ENCODE data around the gene DTNBP1.

The DTNBP1 gene

DNA sequence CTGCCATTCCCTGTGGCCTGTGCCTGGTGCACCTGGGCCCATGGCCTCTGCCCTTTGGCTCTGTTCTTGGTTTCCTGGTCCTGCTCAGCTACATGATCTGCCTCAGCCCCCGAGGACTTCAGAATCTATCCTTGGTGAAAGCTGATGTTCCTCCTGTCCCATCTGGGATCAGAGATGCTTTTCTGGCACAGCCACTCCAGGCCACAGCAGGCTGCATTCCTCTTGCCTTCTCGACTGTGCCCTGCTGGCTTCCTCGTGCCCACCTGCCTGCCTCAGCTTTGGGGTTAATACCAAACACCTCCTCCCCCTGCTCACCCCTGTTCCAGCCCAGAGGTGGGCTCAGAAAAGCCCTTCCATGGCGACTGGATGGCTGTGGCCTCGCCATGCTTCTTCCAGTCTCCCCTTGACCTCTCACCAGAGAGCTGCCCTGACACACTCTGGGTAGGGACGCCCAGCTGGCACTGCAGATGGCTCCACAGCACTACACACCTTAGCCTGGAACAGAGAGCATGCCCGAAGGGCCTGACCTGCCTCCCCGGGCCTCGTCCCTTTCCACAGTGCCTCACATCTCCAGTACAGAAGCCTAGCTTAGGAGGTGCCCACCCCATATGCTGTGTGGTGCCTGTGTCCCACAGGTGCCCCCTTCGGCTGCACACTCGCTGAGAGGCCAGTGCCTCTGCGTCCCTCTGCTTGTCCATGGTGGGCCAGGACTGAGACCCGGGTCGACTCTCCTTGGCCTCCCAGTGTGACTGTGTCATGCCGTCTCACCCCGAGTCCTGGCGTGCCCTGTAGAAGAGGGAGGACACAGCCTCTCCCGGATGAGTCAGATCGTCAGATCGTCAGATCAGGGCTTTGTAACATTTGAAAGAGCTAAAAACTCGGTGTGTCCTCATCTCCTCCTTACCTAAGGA lies 148.8 kb downstream of the DTNBP1 start:
- no peak for DNase-seq (ENCODE audit: low read depth)

DNA sequence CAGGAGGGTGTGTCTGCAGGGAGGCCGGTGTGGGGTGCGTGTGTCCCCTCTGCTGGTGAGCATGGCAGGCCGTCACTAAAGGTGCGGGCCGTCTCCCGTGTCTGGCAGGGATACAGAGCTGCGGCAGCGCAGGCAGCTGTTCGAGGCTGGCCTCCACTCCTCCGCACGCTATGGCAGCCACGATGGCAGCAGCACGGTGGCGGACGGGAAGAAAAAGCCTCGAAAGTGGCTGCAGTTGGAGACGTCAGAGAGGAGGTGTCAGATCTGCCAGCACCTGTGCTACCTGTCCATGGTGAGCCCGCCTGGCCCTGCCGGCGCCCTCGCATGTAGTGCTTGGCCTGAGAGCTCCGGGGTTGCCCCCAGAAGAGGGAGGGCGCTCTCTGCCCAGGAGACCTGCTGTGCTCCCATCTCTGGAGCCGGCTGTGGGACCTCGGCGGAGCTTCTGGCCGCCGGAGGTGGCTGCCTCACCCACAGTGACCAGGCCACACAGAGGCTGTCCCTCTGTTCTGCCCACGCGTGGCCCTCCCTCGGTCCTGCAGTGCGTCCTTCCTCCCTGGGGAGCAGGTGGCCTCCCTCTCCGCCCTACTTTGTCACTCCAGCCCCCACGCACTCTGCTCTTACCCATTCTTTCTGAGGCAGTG lies 149.6 kb downstream of the DTNBP1 start:
- no peak for DNase-seq (ENCODE audit: low read depth)

DNA sequence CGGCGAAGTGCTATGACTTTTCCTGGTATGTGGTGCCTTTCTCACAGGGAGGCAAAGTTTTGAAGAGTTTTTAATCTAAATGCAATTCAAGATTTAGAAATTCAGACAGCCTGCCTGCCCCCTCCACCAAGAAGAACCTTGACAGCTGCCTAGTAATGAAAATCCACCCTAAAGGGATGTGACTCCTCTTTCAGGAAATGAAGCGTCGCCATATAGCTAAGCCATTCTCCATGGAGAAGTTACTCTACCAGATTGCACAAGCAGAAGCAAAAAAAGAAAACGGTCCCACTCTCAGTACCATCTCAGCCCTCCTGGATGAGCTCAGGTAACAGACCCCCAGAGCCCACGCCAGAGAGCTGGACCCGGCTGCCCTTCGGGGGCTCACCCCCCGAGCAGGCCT lies 150.1 kb downstream of the DTNBP1 start:
- DNase-seq (ENCODE audit: low read depth): no peak

DNA sequence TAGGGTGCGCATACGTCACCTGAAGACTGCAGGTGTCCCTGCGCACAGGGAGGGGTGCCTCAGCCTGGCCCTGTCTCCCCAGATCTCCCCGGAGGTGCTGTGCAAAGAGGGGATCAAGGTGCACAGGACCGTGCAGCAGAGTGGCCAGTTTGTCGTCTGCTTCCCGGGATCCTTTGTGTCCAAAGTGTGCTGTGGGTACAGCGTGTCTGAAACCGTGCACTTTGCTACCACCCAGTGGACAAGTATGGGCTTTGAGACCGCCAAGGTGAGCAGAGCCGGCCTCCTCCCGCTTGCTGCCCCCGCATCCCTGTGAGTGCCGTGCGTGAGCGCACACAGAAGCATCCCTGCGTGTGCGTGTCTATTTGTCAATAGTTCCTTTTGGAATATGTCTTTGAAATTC lies 150.7 kb downstream of the DTNBP1 start:
- DNase-seq (ENCODE audit: low read depth): no peak

DNA sequence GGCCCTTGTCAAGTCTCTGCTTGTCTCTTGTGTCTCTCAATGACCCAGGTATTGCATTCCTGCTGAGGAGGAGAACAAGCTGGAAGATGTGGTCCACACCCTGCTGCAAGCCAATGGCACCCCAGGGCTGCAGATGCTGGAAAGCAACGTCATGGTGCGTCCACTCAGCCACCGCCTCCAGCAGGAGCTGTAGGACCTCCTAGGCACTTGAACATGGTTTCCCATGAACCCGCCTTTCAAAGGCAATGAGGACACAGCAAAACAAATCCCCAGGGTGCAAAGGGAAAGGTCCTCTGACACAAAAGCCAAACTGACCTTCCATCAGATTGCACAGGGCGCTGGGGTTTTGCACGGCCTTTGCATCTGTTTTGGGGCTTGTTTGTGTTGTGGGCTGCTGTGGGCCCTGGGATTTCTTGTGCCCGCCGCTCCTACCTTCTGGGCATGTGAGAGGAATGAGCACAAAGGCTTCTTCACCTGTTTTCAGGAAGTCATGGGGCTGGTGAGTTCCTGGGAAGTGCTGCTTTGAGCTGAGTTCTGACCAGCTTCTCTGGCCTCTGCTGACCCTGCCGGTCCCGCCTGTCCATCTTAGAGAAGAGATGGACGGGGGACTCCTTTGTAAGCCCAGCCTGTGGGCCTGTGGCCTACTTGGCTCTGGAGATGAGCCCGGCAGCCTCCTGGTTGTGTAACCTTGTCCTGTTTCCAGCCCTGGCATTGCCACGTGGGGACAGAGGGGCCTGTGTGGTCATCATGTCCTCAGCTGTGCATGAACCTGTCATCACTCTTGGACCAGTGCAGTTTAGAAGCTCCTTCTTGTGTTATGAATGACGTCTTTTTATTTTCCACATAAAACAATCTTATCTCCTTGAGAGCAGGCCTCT lies 151.3 kb downstream of the DTNBP1 start:
- DNase-seq (ENCODE audit: low read depth): no peak

DNA sequence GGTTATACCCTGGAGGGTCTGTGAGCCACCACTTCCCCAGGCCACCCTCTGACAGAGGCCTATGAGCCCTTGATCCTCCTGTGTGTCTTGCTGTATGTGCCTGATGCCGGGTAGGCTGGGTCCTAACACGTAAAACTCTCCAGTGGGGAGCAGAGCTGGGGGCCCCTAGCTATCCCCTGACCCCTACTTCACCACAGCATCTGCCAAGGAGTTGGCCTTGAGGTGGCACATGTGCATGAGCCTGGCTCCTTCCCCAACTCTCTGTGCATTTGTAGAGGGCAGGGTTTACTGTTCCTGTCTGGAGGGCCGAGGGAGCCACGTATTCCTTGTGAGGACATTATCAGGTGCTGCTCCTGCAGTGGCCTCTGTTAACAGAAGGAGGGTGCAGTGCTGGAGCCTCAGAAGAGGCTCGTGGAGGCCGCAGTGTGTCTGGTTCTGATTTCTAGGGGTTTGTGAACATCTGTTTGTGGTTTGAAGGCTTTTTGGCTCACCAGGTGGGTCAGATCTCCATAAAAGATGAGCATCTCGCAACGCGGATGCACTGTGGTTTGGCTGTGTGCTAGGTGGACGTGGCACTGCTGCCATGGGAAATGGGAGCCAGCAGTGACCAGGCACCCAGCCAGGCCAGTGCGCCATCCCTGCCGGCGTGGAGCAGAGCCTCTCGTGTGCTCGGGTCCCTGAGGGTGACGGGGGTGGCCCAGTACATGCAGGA lies 152.1 kb downstream of the DTNBP1 start:
- DNase-seq (ENCODE audit: low read depth): no peak

DNA sequence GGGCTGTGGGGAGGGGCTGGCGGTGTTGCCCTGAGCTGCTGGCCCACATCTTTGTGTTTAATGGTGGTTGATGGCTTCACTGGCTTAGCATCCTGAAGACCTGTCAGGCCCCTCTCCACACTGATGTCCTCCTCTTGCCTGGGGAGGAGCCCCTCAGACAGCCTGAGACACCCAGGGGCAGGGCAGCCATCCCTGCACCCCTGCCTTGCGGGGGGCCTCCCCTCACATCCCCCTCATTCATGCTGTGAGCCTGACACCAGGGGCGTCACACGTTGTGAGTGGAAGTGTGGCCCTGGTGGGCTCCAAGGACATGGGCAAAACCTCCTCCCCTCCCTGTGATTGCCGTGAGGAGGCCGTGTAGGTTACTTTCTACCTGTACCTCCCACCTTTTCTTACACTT lies 152.7 kb downstream of the DTNBP1 start:
- DNase-seq (ENCODE audit: low read depth): no peak

DNA sequence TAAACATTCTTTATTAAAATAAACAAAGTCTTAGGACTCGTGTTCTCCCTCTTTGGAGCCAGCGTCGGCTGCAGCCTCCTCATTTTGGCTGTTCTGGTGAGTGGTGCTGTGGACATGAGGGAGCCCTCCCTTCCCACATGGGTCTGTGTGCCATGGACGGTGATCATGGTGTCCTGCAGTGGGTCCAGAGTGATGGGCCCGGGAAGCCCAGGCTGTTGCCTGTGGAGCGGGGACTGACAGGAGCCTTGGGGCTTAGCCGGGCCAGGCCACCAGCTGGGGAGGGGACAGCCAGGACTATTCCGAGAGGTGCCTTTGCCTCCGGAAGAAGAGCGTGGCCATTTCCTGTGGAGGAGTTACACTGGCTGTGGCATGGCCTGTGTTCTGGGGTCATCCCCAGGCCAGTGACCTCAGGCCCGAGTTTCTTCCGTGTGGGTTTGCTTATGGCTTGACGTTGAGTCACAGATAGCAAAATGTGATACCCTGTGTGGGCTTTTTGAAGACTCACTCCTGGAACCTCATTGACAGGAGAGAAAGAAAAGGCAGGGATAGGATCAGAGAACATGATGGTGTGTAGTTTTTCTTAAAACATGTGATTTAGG lies 153.4 kb downstream of the DTNBP1 start:
- no peak for DNase-seq (ENCODE audit: low read depth)

DNA sequence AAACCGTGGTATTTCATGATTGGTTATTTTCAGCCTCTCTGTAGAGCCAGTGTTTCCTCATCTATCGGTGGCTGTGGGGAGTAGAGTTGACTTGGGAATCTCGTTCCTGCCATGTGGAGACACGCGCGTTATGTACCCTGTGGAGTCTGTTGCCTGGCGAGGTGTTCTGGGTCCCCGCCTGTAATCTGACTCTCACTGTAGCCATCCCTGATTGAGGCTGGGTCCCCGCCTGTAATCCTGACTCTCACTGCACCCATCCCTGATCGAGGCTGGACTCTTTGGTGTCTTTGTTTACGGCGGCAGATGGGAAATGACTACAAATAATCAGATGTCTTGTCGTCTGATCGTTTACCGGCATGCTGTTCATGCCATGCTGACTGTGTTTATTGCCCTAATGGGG lies 153.9 kb downstream of the DTNBP1 start:
- DNase-seq (ENCODE audit: low read depth): no peak

DNA sequence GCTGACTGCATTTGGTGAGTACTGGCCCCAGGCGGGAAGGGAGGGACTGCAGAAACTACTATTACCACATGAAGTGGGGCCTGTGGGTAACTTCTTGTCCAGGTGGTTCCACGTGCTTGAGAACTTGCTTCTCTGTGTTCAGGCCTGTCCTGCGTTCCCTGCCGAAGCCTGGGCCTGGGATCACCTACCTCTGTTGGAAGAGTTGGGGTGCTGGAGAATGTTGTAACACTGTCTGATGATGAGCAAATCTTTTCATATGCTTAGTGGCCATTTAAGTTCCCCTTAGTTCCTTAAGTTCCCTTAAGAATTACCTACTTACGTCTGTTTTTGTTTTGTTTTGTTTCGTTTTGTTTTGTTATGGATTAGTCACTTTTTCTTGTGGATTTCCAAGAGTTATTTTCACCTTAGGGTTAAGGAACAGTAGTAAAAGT lies 154.4 kb downstream of the DTNBP1 start:
- DNase-seq (ENCODE audit: low read depth): no peak

DNA sequence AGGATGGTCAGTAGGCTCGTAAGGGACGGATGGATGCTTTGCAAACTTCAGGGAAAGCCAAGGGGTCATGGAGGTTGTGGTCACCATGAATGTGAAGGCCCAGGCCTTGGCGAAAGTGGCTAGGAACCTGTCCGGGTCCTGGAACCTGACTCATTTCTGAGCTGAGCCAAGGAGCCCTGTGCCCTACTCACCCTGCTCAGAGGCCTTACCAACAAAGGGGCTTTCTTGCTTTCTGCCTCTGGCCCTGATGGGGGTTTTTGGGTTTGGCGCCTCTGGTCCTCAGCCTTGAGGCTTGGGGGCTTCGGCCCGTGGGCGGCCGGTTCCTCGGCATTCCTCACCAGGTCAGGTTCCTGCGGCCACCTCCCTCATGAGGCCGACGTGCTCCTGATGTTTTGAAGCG lies 155.1 kb downstream of the DTNBP1 start:
- no peak for DNase-seq (ENCODE audit: low read depth)

DNA sequence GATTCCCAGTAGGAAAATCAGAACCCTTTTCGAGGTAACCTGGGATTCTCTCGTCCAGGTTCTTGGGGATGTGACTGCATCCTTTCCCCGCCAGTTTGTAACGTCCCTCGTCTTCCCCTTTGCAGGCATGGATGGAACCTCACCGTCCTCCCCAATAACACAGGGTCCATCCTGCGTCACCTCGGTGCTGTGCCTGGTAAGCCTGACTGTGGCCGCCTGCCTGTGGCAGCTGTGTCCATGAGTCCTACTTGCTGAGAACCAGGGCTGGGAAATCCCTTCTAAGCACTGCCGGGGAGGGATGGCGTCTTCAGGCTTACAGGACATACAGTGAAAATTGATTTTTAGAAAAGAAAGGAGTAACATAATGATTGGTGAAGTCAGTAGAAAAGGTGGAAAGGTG lies 155.6 kb downstream of the DTNBP1 start:
- no peak for DNase-seq (ENCODE audit: low read depth)

DNA sequence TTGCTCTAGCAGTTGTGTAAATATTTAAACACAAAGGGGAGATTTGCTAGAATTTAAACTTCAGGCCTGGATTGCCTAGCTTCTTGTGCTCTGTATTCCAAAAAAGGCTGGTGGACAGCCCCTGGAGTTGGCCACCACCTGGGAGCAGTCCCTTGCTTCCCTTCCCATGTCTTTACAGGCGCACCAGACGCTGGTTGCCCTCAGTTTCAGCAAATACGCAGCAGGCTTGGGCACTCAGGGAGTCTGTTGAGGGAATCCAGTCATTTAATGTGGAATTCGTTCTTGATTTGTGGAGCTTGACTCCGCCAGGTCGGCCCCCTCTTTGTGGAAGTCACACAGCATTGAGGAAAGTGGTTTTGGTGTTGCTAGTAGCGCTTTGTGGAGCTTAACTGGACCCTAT lies 156.8 kb downstream of the DTNBP1 start:
- DNase-seq (ENCODE audit: low read depth): no peak

DNA sequence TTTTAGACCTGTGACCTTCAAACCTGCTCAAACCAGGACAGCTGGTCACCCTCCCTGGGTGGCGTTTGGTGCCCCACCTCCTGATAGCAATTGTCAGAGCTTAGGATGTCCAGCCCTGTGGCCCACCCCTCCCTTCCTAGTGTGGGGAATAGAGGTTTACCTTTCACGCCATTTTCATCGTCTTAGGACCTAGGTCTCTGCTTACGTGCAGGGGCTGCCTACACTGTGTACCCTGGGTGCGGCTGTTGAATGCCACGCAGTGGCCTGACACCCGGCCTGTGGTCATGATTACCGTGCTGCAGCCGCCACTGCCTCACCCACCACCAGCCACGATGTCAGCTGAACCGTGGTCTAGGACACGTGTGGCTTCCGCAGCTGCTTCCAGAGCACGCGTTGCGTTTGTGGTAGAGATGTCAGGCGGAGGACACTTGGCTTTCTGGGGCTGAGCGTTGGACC lies 157.3 kb downstream of the DTNBP1 start:
- no peak for DNase-seq (ENCODE audit: low read depth)

DNA sequence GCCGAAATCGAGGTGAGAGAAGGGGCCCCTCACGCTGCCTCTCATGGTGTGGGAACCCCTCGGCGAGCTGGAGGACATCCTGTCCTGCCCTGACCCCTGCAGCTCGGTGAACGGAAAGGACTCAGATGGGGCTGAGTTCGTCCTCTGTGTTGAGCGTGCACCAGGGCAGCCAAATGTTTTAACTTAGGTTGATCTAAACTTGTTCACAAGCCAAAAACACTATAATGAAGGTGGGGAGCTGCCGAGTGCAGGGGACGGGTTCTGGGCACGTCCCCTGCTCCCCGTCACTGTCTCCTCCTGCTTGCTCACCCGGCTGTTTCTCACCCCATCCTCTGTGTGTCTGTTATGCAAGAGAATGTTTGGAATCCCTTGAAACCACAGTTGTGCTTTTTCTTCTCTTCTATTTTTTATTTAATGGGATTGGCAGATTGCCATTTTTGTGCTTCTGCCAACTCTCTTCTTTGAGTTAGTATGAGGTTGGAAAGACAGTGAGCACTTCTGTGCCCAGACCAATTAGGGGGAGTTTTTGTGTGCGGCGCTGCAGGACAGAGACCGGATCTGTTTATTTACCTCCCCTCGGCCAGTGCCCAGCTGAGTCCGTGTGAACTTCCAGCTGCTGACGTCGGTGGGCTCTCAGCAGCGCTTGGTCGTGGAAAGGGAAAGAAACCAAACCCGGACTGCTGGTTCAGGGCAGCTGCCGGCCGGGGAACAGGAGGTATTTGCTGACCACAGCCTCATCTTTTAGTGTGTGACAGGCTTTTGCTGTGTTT lies 158.1 kb downstream of the DTNBP1 start:
- peak; percentile 79 for DNase-seq (ENCODE audit: low read depth)

DNA sequence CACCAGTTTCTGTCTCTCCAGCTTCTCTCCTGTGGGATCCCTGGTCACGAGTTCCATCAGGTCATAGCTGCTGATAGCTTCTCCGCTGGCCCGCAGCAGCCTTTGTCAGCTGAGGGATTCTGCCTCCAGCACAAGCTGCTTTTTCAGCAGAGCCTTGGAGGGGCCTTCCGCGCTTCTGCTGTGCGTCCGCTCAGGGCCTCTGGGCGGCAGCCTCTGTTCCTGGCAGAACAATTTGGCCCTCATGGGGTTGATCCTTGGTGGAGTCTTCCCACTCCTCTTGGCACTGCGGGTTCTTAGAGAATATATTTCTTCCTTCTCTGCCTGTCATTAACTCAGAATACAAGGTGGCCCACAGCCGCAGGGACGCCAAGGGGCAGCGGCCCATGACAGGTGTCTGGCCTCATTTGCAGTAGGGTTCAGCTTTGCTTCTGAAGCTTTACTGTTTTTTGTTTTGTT lies 158.8 kb downstream of the DTNBP1 start:
- no peak for DNase-seq (ENCODE audit: low read depth)

DNA sequence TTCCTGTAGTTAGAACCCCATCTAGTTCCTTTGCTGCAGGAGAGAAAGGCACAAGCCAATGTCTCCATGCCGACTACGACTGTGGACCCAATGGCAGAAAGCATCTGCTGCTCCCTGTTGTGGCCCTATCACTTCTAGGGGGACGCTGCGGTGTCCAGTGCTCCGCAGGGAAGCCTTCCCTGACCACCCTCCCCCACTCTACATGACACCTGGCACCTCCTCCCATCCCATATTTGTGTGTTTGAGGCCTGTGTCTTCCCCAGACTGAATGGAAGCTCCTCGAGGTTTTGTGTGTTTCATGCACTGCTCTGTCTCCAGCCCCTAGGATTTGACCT lies 159.5 kb downstream of the DTNBP1 start:
- no peak for DNase-seq (ENCODE audit: low read depth)

DNA sequence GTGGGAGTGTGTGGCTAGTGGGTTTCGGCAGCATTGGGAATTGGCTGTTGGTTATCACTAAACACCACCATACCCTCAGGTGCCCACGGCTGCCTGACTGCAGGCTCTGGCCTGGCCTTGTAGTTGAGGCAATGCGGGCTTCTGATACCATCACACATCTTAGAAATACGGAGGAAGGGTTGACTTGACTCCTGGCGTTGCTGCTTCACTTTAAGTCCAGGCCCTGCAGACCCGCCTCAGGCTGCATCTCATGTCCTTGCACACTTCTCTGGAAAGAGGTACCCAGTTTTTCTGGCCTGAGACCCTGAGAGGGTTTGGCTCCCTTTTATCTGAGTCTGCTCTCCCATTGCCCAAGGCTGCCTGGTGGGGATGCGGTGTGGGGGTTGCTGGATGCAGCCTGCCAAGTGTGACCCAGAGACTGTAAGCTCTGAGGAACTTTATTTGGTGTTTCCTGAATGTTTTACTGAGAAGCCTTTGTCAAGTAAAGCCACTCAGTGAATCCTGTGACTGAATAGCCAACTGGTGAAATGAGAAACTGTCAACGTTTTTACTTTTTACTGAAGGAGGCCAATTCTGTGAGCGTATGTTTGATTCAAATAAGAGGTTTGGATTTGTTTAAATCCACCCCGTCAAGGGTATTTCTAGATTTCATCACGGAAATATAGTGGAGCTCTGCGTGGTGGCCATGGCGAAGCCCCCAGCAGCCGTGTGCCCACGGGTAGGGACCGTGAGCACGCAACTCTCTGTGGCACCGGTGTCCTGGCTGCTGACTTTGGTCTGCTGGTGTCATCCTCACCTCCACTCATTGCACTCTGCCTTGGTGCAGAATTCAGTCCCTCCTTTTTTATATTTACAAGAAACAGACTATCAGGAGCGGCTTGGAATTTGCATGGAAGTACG lies 160.1 kb downstream of the DTNBP1 start:
- no peak for DNase-seq (ENCODE audit: low read depth)

DNA sequence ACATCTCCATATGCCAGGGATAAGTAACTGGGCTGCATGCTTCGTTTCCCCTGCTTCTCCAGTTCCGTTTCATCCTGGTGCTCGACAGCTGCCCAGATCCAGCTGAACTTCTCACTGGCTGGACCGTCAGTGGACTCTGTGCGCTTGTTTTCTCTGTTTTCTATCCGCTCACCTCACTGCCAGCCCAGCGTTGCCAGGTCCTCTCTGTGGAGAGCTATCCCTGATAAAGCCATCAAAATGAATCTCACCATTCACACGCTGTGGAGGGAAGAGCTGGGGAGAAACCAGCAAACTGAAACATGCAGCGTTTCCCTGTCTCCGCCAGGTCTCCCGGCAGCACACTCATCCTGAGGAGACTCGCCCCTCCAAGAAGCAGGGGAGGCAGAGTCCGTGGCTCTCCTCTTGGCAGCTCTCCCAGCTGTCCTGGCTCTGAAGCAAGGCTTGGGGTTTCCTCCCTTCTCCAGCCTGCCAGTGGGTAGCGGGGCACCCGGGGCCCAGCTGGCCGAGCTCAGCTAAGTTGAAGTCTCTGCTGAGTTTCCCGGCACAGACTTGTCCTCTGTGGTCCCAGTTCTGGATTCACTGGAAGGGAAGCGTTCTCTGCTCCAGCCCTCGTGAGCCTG lies 160.9 kb downstream of the DTNBP1 start:
- no peak for DNase-seq (ENCODE audit: low read depth)

Measured in non-pigmented ciliary epithelial cell (primary cell).